Breast epithelium (tissue), 3 donors: ENCODE data around the gene CHRNA1.

Experiments used
- CTCF ChIP-seq, 3 donors: fragments of 450-650 bp; IDR thresholded peaks; one replicate each; pipeline ENCODE4 v1.5.1; 2016 to 2017; ENCODE audit warnings: antibody characterized with exemption in 3 of 3, mild to moderate bottlenecking in 3 of 3, moderate library complexity in 3 of 3
- POLR2A ChIP-seq: fragments of 450-650 bp; IDR thresholded peaks from one replicate; pipeline ENCODE4 v1.6.1; 2016; ENCODE audit warnings: antibody characterized with exemption, mild to moderate bottlenecking, moderate library complexity
- POLR2AphosphoS5 ChIP-seq, 3 donors: sonication (generic); formaldehyde crosslinking; IDR thresholded peaks; one replicate each; pipeline ENCODE4 v1.6.1; 2017; ENCODE audit warnings: antibody characterized with exemption in 3 of 3

- TF ChIP-seq CTCF (IDR thresholded peaks at IDR 0.05) (no peak), POLR2A (no peak), POLR2AphosphoS5 (IDR thresholded peaks at IDR 0.05) (no peak)
Observed at GRCh38 chr2:174796319-174796771, 32.1 kb upstream of the CHRNA1 start.
